Measurements from ENCODE around the gene GUCA1A.

DNA sequence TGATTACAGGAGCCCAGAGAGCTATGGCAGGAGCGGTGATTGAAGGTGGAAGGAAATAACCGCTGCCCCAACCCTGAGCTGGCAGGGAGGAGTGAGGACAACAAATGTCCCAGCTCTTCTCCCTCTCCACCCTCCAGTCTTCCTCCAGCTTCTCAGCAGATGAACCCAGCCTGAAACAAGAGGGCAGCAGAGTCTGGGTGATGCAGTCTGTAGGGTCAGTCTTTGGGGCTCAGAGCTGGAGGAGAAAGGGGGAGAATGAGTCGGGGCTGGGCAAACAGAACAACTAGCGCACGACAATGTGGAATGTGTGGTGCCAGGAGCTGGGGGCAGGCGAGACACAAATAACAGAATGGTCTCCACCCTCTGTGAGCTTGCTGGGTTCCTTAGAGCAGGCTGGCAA is 4.5 kb upstream of the GUCA1A start:
- TF ChIP-seq POLR2A (IDR thresholded peaks at IDR 0.05) (no peak), EP300 (IDR thresholded peaks at IDR 0.05; ENCODE audit: low read depth) (no peak)
- TF ChIP-seq, protein P1, sequence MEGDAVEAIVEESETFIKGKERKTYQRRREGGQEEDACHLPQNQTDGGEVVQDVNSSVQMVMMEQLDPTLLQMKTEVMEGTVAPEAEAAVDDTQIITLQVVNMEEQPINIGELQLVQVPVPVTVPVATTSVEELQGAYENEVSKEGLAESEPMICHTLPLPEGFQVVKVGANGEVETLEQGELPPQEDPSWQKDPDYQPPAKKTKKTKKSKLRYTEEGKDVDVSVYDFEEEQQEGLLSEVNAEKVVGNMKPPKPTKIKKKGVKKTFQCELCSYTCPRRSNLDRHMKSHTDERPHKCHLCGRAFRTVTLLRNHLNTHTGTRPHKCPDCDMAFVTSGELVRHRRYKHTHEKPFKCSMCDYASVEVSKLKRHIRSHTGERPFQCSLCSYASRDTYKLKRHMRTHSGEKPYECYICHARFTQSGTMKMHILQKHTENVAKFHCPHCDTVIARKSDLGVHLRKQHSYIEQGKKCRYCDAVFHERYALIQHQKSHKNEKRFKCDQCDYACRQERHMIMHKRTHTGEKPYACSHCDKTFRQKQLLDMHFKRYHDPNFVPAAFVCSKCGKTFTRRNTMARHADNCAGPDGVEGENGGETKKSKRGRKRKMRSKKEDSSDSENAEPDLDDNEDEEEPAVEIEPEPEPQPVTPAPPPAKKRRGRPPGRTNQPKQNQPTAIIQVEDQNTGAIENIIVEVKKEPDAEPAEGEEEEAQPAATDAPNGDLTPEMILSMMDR (IDR thresholded peaks at IDR 0.05) = no peak

Measured in transverse colon (tissue), 3 donors.